Measurements from ENCODE around the gene COLGALT1.
"Not testable (repeated sequence)": the region's sequence is repeated elsewhere in the genome, so short reads cannot be mapped to it uniquely, and the experiment has no call there.

The COLGALT1 gene

GRCh38 chr19:17564781-17565180 is 9.3 kb downstream of the COLGALT1 start:
- no peak overlapping the region for H3K4me3 ChIP-seq (ENCODE audit: control insufficient read depth, low read depth, low read length)
- TF ChIP-seq CTCF (IDR thresholded peaks at IDR 0.05; ENCODE audit: control insufficient read depth, insufficient read depth, low read depth, low read length, missing control alignments), result no peak
- DNase-seq (ENCODE audit: low read depth), result no peak

GRCh38 chr19:17565611-17566010 is 10.2 kb downstream of the COLGALT1 start:
- DNase-seq (ENCODE audit: low read depth), result no peak
- no peak overlapping the region for H3K4me3 ChIP-seq (ENCODE audit: control insufficient read depth, low read depth, low read length)
- TF ChIP-seq CTCF (IDR thresholded peaks at IDR 0.05; ENCODE audit: control insufficient read depth, insufficient read depth, low read depth, low read length, missing control alignments), result no peak

- no peak for DNase-seq (ENCODE audit: low read depth)
- H3K4me3 ChIP-seq (ENCODE audit: control insufficient read depth, low read depth, low read length), result no peak overlapping the region
- no peak for TF ChIP-seq CTCF (IDR thresholded peaks at IDR 0.05; ENCODE audit: control insufficient read depth, insufficient read depth, low read depth, low read length, missing control alignments)
These were observed 12.5 kb downstream of the COLGALT1 start for GRCh38 chr19:17567940-17568339.

- not testable (repeated sequence) for H3K4me3 ChIP-seq (ENCODE audit: control insufficient read depth, low read depth, low read length); DNase-seq (ENCODE audit: low read depth)
These were observed 14.8 kb downstream of the COLGALT1 start for GRCh38 chr19:17570291-17570690.

GRCh38 chr19:17570791-17571190 is 15.3 kb downstream of the COLGALT1 start:
- no peak for TF ChIP-seq CTCF (IDR thresholded peaks at IDR 0.05; ENCODE audit: control insufficient read depth, insufficient read depth, low read depth, low read length, missing control alignments)
- H3K4me3 ChIP-seq (ENCODE audit: control insufficient read depth, low read depth, low read length), result no peak overlapping the region
- no peak for DNase-seq (ENCODE audit: low read depth)

- DNase-seq (ENCODE audit: low read depth), result no peak
- no peak overlapping the region for H3K4me3 ChIP-seq (ENCODE audit: control insufficient read depth, low read depth, low read length)
- no peak for TF ChIP-seq CTCF (IDR thresholded peaks at IDR 0.05; ENCODE audit: control insufficient read depth, insufficient read depth, low read depth, low read length, missing control alignments)
These were observed 17.2 kb downstream of the COLGALT1 start for GRCh38 chr19:17572638-17573037.

- no peak overlapping the region for H3K4me3 ChIP-seq (ENCODE audit: control insufficient read depth, low read depth, low read length)
- no peak for TF ChIP-seq CTCF (IDR thresholded peaks at IDR 0.05; ENCODE audit: control insufficient read depth, insufficient read depth, low read depth, low read length, missing control alignments)
- DNase-seq (ENCODE audit: low read depth), result no peak
These were observed 20.7 kb downstream of the COLGALT1 start for GRCh38 chr19:17575871-17576757.

Data from AG09309 (cell line).